HG03457 (cell line): ENCODE measurements around the gene STOML3.

Experiments
- ATAC-seq: cut with Tn5 transposase; IDR thresholded peaks from one replicate; pipeline ENCODE4 v1.9.1; 2021; ENCODE audit warnings: moderate number of reproducible peaks; ENCODE audit not compliant: unreplicated experiment

STOML3 gene

DNA sequence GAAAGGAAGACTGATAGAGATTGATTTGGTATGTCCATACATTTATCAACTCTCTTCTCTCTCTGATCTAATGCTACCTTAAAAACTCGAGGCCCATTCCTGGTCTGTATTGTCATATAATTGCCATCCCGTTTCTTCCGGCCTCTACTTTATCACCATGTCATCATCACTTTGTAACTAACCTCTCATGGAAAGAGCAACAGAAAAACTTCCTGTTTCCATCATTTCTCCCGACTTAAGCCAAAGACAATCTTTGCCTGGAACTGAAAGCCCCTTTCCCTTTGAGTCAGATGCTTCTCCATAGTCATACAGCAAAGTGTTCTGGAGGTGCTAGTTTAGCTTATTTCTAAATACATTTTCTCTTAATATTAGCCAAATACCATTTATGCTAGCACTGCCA is 2.8 kb upstream of the STOML3 start:
- ATAC-seq: no peak

DNA sequence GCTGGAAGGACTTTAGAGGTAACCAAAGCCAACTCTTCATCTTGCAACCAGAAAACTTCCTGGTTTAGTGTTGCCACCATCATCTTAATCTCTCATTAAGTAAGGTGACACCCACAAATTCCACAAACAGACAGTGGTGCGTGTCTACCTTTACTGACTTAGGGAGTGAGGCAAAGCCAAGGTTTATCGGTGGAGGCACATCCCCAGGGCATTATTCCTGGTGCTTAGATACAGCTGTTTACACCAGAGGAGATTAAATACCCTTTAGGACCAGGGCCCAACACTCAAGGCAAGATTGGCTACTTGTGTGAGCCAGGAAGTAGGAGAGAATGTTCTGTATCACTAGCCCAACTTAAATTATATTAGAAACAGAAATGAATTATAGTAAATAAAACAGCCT is 9.5 kb downstream of the STOML3 start:
- no peak for ATAC-seq

DNA sequence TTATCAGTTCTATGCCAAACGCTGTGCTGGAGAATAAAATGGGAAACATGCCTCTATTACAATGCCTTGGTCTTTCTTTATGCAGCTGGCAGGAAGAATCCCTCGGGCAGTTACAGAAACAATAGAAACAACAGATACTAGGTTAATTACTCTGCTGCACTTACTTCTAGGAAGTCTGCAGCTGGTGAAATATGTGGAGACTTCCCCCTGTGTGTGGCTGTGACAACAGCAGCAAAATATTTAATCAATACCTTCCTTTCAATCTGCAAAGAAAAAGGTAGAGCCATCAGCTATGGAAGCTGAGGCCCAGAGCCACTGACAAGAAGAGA is 9.9 kb downstream of the STOML3 start:
- ATAC-seq: no peak

- ATAC-seq: no peak
Measured at GRCh38 chr13:38979891-38980749, 10.5 kb downstream of the STOML3 start.

- no peak for ATAC-seq
Measured at GRCh38 chr13:38970380-38971051, 20.1 kb downstream of the STOML3 start.

DNA sequence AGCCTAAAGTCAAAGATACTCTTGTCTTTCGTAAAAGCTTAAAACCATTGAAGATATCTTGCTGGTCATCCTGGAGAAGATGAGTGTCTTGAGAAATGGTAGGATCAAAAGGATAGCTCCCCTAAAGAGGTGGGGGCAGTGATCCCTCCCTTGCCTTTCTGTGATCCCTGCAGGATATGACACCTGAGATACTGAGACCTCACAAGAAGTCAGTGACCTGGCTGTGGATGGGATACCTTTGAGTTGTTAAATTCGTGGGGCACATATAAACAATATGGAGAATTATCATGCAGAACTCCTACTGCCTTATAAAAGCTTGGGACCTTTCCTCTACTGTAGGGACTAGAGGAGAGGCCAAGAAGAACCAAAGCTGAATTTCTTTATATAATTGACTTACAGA is 21.4 kb downstream of the STOML3 start:
- ATAC-seq: no peak

- ATAC-seq: no peak
Measured at GRCh38 chr13:38967446-38967845, 23.2 kb downstream of the STOML3 start.

- ATAC-seq: no peak
Measured at GRCh38 chr13:38965281-38965680, 25.4 kb downstream of the STOML3 start.

- ATAC-seq: no peak
Measured at GRCh38 chr13:38960175-38960574, 30.5 kb downstream of the STOML3 start.

DNA sequence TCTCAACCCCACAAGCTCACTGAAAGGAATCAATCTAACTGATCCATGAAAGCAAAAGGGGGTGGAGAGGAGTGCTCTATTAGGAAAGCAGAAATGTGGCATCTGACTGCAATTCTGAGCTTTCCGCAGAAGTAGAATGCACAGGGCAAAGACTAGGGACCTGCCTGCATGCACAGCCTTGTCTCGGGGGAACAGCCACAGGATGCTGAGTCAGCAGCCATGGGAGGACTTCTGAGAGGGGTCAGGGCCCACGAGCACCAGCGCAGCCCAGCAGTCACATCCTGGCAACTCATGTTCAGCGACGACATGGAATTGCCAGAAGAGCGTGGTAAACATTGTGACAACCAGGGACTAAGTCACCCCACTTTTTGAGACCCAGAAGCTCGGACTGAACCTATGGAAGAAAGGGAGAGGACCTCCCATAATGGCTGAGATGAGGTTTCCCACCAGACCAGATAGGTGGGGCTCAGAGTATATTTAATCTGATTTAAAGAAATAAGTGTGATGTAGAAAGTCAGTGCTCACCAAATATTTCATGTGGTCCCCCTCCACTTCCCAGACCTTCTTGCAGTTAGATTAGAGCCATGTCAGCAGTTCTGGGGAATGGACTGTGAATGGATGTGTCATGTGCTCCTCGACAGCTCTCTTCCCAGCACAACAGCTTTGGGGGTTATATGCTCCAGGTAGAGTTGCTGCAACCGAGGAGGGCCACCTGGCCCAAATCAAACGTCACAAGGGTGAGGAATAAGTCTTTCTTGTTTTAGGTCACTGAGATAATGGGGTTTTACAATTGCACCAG is 32.6 kb downstream of the STOML3 start:
- ATAC-seq: no peak

DNA sequence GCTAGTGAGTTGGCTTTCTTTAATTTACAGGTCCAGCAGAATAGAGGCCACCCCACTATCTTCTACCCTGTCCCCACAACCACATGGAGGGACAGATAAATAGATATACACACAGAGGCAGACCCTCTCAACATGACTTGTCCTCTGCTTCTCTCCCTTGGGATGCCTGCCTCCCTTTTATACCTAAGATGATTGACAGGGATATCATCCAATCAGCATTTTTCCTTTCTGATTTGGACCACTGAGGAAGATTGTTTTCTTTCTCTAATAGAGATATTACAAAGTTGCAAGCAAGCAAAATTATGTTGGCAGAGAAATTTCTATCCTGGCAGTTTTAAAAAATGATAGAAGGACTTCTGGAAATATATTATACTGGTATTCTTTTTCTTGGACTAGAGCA is 35.8 kb downstream of the STOML3 start:
- ATAC-seq: no peak

DNA sequence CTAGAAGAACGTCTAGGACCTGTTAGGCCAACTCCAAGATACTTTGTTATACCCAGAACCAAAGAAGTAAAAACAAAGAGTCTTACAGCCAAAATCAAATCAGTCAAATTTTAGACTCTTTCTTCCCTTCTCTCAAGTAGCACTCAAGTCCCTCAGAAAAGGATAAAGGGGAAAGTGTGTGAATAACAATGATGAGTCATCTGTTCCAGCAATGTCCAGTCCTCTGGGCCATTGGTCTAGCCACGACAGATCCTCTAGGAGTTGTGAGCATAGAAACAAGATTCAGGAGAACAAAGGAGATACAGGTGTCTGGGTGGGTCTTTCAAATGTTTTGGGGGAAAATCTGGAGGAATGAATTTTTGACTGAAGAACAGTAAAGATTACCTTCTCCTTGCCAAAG is 36.3 kb downstream of the STOML3 start:
- no peak for ATAC-seq

DNA sequence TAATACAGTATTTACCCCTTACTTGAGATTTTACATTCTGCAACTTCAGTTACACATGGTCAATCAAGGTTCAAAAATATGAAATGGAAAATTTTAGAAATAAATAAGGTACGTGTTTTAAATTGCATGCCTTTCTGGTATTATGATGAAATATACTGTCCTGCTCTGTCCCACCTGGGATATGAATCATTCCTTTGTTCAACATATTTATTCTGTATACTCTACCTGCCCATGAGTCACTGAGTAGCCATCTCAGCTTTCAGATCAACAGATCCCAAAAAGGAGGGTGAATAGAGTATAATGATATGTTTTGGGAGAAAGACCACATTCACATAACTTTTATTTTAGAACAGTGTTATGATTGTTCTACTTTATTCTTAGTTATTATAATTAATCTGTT is 37.8 kb downstream of the STOML3 start:
- no peak for ATAC-seq

DNA sequence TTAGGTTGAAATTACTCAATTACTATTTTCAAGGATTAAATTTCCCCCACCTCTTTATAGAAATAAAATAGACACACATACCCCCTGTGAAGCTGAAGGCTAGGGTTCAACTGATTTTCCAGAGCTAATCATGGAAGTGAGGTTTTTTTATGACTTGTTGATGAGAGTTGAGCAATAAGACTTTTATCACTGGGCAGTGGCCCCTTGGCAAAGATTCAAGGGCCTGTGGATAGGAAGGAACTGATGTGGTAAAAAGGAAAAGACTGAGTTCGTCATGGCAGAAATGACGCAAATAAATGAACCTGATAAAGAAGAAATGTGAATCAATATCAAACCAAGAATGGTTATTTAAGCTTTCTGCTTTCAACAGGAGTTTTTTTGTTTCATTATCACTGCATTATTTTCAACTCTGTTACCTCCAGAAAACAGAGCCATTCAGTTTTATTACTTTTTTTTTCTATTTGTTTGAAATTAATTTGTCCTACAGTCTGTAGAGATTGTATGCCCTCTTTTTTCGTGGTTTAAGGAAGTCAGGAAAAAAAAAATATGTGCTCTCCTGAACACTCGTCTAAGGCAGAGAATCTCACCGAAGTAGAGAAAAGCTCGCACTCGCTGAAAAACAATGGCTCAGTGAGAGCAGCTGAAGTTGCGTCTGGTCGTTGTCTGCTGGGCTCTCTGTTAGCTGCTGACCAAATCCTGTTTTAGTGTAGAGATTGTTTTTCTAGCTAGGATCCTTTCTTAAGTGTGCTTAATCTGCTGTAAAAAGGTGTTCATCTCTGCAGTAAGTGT is 38.9 kb downstream of the STOML3 start:
- ATAC-seq: no peak

GRCh38 chr13:38950987-38951386 is 39.6 kb downstream of the STOML3 start:
- no peak for ATAC-seq

GRCh38 chr13:38947054-38947453 is 43.6 kb downstream of the STOML3 start:
- no peak for ATAC-seq

- ATAC-seq: no peak
Measured at GRCh38 chr13:38944219-38944618, 46.4 kb downstream of the STOML3 start.

GRCh38 chr13:38943231-38943630 is 47.4 kb downstream of the STOML3 start:
- ATAC-seq: no peak

DNA sequence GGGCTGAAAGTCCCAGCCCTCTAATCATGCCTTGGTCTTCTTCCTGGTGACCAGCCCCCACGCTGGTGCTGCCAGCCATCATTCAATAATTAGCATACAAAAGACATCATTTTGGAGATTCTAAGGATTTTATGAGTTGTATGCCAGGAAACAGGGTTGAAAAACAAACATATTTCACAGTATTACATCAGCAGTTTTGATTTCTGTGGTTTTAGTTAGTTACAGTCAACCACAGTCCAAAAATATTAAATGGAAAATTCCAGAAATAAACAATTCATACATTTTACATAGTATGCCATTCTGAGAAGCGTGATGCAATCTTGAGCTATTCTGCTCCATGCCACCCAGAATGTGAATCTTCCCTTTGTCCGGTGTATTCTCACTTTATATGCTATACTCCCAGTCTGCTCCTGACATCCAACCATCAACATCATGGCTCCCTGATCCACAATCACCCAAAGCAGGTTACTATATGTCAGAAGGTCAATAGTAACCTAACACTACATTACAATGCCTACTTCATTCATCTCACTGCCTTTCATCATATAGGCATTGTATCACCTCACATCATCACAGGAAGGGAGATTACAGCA is 49.2 kb downstream of the STOML3 start:
- no peak for ATAC-seq

DNA sequence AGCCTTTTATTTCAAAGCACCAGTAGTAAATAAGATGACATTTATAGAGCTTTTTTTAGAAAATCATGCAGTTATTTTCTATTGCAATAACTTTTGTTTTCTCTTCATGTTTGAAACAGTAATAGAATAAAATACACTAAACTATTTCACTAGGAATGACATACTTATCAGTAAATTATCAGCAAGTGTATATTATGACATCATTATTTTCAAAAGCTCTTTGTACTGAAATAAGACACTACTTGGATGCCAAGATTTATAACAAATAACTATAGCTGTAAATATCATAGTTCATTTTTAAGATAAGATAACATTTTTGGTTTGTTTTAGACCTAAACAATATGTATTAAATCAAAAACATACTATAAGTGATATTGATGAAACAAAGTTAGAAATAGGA is 56.8 kb downstream of the STOML3 start:
- no peak for ATAC-seq

DNA sequence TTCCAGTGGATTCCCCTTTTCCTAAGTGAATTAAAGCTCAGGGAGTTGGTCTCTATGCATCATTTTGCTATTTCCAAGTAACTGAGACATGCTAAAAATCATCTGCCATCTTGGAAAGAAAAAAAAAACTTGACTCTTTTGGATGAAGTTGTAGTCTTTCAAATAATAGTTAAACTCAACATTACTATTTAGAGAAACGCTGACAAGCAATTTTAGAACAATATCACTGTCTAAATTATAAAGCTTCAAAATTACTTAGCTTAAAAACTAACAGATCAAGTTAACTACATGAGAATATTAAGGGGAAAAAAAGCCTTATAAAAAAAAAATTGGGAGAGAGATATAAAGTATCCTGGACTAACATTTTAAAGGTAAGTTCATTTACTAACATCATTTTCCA is 68.5 kb downstream of the STOML3 start:
- ATAC-seq: no peak
